ENCODE results near the gene CFAP73. TPM values are rescaled to one million over a fixed set of nuclear protein-coding genes. Genes with fewer than 3 reads are reported as not detected.
A peak's percentile ranks its signal among the peaks of the same experiment; 100 is the strongest.

Gene CFAP73
- total and polyA plus RNA-seq, 2 of the 8 experiments (the other 6 are each of a cell fraction or from before 2014, with no cell fraction given), result 0.45 to 0.56 TPM

GRCh38 chr12:113174461-113175384 lies 25.2 kb downstream of the CFAP73 start:
- CTCF ChIA-PET (ENCODE audit: partially characterized antibody), result interaction anchor here (0.6 to 8.8 kb wide), 37 partner anchors 9 to 686 kb away, joined by 3 to 114 read pairs (median 4); partner anchors contain the start of genes CFAP73 and RASAL1
- Histone ChIP-seq H3K4ac (replicated peaks; ENCODE audit: insufficient read length, low read depth, low read length) (no peak overlapping the region), H2AFZ (ENCODE audit: low read length) (no peak overlapping the region), H3K27ac (ENCODE audit: low read depth, low read length) (no peak overlapping the region), H3K23me2 (ENCODE audit: low read depth, low read length) (no peaks in the 10 kb centered on the region), H3K4me3 (ENCODE audit: extremely low read depth in 1 of 4, insufficient read depth in 2 of 4, low read depth in 3 of 4, low read length in 4 of 4) (no peak overlapping the region), H3K18ac (ENCODE audit: extremely low read depth, low read length) (no peak overlapping the region), H3K4me2 (ENCODE audit: insufficient read depth in 1 of 2, low read depth in 2 of 2, low read length in 2 of 2) (no peak overlapping the region), H4K8ac (ENCODE audit: extremely low read depth, insufficient read depth, low read length) (0 out of 2 replicates have a peak overlapping the region, but pooled peaks have one; percentile 57), H3K36me3 (ENCODE audit: control insufficient read depth in 2 of 4, insufficient read depth in 4 of 4, low read length in 3 of 4) (peaks cover 24 to 73% (median 63%) of the 10 kb centered on the region in 4 experiments), H3K4me1 (replicated peaks in 1 of 4; ENCODE audit: control insufficient read depth in 3 of 4, insufficient read depth in 4 of 4, low read length in 3 of 4) (no peaks in the 10 kb centered on the region), H3K14ac (ENCODE audit: insufficient read length) (no peak overlapping the region), H2BK5ac (ENCODE audit: low read depth, low read length) (no peak overlapping the region; the same call in 1 of the 2 replicates), H3K9ac (replicated peaks in 1 of 4; ENCODE audit: extremely low read depth in 1 of 4, low read depth in 3 of 4, low read length in 3 of 4) (no peak overlapping the region), H3K56ac (replicated peaks; ENCODE audit: insufficient read length, low read depth, low read length) (no peak overlapping the region), H3K79me1 (ENCODE audit: low read depth, low read length) (no peaks in the 10 kb centered on the region), H3K27me3 (replicated peaks in 1 of 4; ENCODE audit: control insufficient read depth in 3 of 4, extremely low read depth in 1 of 4, insufficient read depth in 3 of 4, low read length in 3 of 4) (no peaks in the 10 kb centered on the region), H3K23ac (ENCODE audit: insufficient read length) (no peak overlapping the region), H4K91ac (replicated peaks; ENCODE audit: insufficient read length, low read length) (no peak overlapping the region), H2BK20ac (ENCODE audit: low read length) (no peak overlapping the region), H2BK120ac (replicated peaks; ENCODE audit: low read depth, low read length) (no peak overlapping the region), H2BK15ac (ENCODE audit: low read length) (no peak overlapping the region), H4K5ac (ENCODE audit: insufficient read length, low read depth, low read length) (no peak overlapping the region), H4K20me1 (replicated peaks in 1 of 2; ENCODE audit: control insufficient read depth in 1 of 2, insufficient read depth in 2 of 2, low read length in 2 of 2) (peaks cover 6 to 14% of the 10 kb centered on the region in 2 experiments), H3K79me2 (ENCODE audit: control insufficient read depth in 1 of 2, insufficient read depth in 2 of 2, low read length in 2 of 2) (no peaks in the 10 kb centered on the region), H3K9me3 (ENCODE audit: insufficient read depth in 2 of 2, low read depth in 1 of 2, low read length in 1 of 2) (no peaks in the 10 kb centered on the region), H2AK5ac (ENCODE audit: low read depth, low read length) (no peak overlapping the region), H2BK12ac (ENCODE audit: low read depth, low read length) (no peak overlapping the region; the same call in 1 of the 2 replicates)
- FAIRE-seq (no peak), DNase-seq (ENCODE audit: low read depth in 1 of 2, low spot score in 2 of 2) (peak in 1 of 2 experiments; percentile 96)
- POLR2A ChIA-PET (ENCODE audit: partially characterized antibody), result interaction anchor here (0.9 to 4.7 kb wide), 6 partner anchors 11 to 79 kb away, joined by 3 to 30 read pairs (median 4); partner anchors contain the start of genes CFAP73, DDX54, RITA1 and TPCN1
- 73% methylated on average over 32 of the region's 32 CpGs; no CpG with 5 or more reads in 1 of the 2 experiments for WGBS, 2 experiments (ENCODE audit: extremely low coverage in 1 of 2, insufficient coverage in 1 of 2, insufficient read length in 1 of 2, insufficient replicate concordance in 2 of 2, low coverage in 1 of 2, low lambda C conversion rate in 2 of 2, missing lambda C conversion rate in 1 of 2)
- TF ChIP-seq KDM4A (IDR thresholded peaks at IDR 0.05; ENCODE audit: low read depth, low read length, severe bottlenecking) (no peak), MAX (IDR thresholded peaks at IDR 0.05) (no peak), CBX5 (IDR thresholded peaks at IDR 0.05; ENCODE audit: low read depth, low read length) (no peak), BACH1 (IDR thresholded peaks at IDR 0.05; ENCODE audit: low read length) (0 out of 2 replicates have a peak, but pooled peaks have one; percentile 36), RNF2 (IDR thresholded peaks at IDR 0.05; ENCODE audit: borderline replicate concordance, low read depth, low read length, missing control alignments, poor library complexity, severe bottlenecking) (no peak), CHD2 (IDR thresholded peaks at IDR 0.05; ENCODE audit: low read length) (no peak)
- TF ChIP-seq, protein P1, sequence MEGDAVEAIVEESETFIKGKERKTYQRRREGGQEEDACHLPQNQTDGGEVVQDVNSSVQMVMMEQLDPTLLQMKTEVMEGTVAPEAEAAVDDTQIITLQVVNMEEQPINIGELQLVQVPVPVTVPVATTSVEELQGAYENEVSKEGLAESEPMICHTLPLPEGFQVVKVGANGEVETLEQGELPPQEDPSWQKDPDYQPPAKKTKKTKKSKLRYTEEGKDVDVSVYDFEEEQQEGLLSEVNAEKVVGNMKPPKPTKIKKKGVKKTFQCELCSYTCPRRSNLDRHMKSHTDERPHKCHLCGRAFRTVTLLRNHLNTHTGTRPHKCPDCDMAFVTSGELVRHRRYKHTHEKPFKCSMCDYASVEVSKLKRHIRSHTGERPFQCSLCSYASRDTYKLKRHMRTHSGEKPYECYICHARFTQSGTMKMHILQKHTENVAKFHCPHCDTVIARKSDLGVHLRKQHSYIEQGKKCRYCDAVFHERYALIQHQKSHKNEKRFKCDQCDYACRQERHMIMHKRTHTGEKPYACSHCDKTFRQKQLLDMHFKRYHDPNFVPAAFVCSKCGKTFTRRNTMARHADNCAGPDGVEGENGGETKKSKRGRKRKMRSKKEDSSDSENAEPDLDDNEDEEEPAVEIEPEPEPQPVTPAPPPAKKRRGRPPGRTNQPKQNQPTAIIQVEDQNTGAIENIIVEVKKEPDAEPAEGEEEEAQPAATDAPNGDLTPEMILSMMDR (IDR thresholded peaks at IDR 0.05; ENCODE audit: control extremely low read depth in 1 of 3, insufficient read depth in 1 of 3, low read depth in 1 of 3, low read length in 3 of 3), result peak; percentile 88 to 97 (median 95)

All from H1 (cell line).